Tongue (tissue), 2 donors: ENCODE data around the gene FAM216A. TPM values are rescaled to one million over a fixed set of nuclear protein-coding genes. Genes with fewer than 3 reads are reported as not detected.
"Not testable (repeated sequence)": the region's sequence is repeated elsewhere in the genome, so short reads cannot be mapped to it uniquely, and the experiment has no call there.

Experiments used
- DNase-seq: peaks from one replicate; pipeline ENCODE4 v3.0.0-alpha.2; 2015
- total RNA-seq: library from RNA; depleted of rRNA; stranded (reverse); fragments of >200 nt; gene quantifications from one replicate; pipeline ENCODE4 v1.2.3, GENCODE V29; 2014

Gene FAM216A
- total RNA-seq, result 8.0 TPM

GRCh38 chr12:110468214-110469048, at the start of gene FAM216A, which contains the start of gene GPN3:
Gene FAM216A, plus strand, starts transcription at chr12:110468845. Its CDS starts 31 bp downstream, at chr12:110468876.
Gene GPN3, minus strand, starts transcription at chr12:110468257. Its CDS starts 54 bp downstream, at chr12:110468203.
- DNase-seq, result peak; percentile 99

- not testable (repeated sequence) for DNase-seq
These were observed 48.0 kb upstream of the FAM216A start for GRCh38 chr12:110420644-110421043.

- no peak for DNase-seq
These were observed 47.4 kb upstream of the FAM216A start for GRCh38 chr12:110421159-110421661.

- DNase-seq, result no peak
These were observed 46.9 kb upstream of the FAM216A start for GRCh38 chr12:110421701-110422100.

GRCh38 chr12:110424237-110424636, 44.4 kb upstream of the FAM216A start:
- DNase-seq, result no peak

GRCh38 chr12:110426406-110426805, 42.2 kb upstream of the FAM216A start:
- peak; percentile 79 for DNase-seq

GRCh38 chr12:110429676-110430075, 39.0 kb upstream of the FAM216A start:
- not testable (repeated sequence) for DNase-seq

GRCh38 chr12:110431957-110432587, 36.6 kb upstream of the FAM216A start:
- no peak for DNase-seq

GRCh38 chr12:110436231-110436630, 32.4 kb upstream of the FAM216A start:
- no peak for DNase-seq

- no peak for DNase-seq
These were observed 24.2 kb upstream of the FAM216A start for GRCh38 chr12:110444455-110444854.

GRCh38 chr12:110449799-110450497, 18.7 kb upstream of the FAM216A start, which contains the start of gene ARPC3:
Gene ARPC3, minus strand, starts transcription at chr12:110450337. Its CDS starts 77 bp downstream, at chr12:110450260.
- peak; percentile 98 for DNase-seq

GRCh38 chr12:110451263-110451662, 17.4 kb upstream of the FAM216A start:
- no peak for DNase-seq

- DNase-seq, result no peak
These were observed 14.9 kb upstream of the FAM216A start for GRCh38 chr12:110453569-110454296.

GRCh38 chr12:110458756-110459155, 9.9 kb upstream of the FAM216A start:
- DNase-seq, result no peak

- DNase-seq, result not testable (repeated sequence)
These were observed 7.5 kb upstream of the FAM216A start for GRCh38 chr12:110461189-110461588.

GRCh38 chr12:110465024-110465423, 3.6 kb upstream of the FAM216A start:
- no peak for DNase-seq

- DNase-seq, result not testable (repeated sequence)
These were observed 2.9 kb upstream of the FAM216A start for GRCh38 chr12:110465765-110466164.

- DNase-seq, result no peak
These were observed 1.9 kb upstream of the FAM216A start for GRCh38 chr12:110466791-110467190.

- no peak for DNase-seq
These were observed 815 bp upstream of the FAM216A start for GRCh38 chr12:110467847-110468213.

- DNase-seq, result no peak
These were observed 6.8 kb downstream of the FAM216A start for GRCh38 chr12:110475426-110475825.

- DNase-seq, result no peak
These were observed 30.5 kb downstream of the FAM216A start for GRCh38 chr12:110498984-110499706.
